H9 (cell line): ENCODE data around the gene CFAP65. TPM values are rescaled to one million over a fixed set of nuclear protein-coding genes. Genes with fewer than 3 reads are reported as not detected.

Experiments used
- DNase-seq: peaks from one replicate; pipeline ENCODE4 v3.0.0-alpha.2; 2017
- H2AFZ ChIP-seq: one replicate; pipeline ENCODE4 v1.6.1; 2013; ENCODE audit warnings: mild to moderate bottlenecking, low read length, control low read depth, moderate library complexity
- H2AK5ac ChIP-seq: 2 replicates; pipeline ENCODE4 v1.6.1; 2013; ENCODE audit warnings: low read length, control low read depth, mixed read lengths; ENCODE audit not compliant: insufficient read length
- H2BK120ac ChIP-seq: one replicate; pipeline ENCODE4 v1.6.1; 2013; ENCODE audit warnings: low read depth, mild to moderate bottlenecking, low read length, control low read depth, inconsistent platforms; ENCODE audit not compliant: poor library complexity, severe bottlenecking
- H2BK12ac ChIP-seq: 2 replicates; pipeline ENCODE4 v1.6.1; 2013; ENCODE audit warnings: low read length, control low read depth, mixed read lengths, low read depth; ENCODE audit not compliant: insufficient read length
- H2BK15ac ChIP-seq: 2 replicates; pipeline ENCODE4 v1.6.1; 2013; ENCODE audit warnings: low read depth, low read length, control low read depth
- H2BK20ac ChIP-seq: one replicate; pipeline ENCODE4 v1.6.1; 2013; ENCODE audit warnings: low read depth, mild to moderate bottlenecking, low read length, control low read depth, inconsistent platforms; ENCODE audit not compliant: poor library complexity, severe bottlenecking
- H2BK5ac ChIP-seq: 2 replicates; pipeline ENCODE4 v1.6.1; 2013; ENCODE audit warnings: low read length, control low read depth, mixed read lengths; ENCODE audit not compliant: insufficient read length
- H3K14ac ChIP-seq: 2 replicates; pipeline ENCODE4 v1.6.1; 2013; ENCODE audit warnings: low read length, control low read depth; ENCODE audit not compliant: insufficient read depth
- H3K18ac ChIP-seq: 2 replicates; pipeline ENCODE4 v1.6.1; 2013; ENCODE audit warnings: low read depth, mild to moderate bottlenecking, mixed read lengths, low read length, control low read depth; ENCODE audit not compliant: insufficient read length
- H3K23ac ChIP-seq: 2 replicates; pipeline ENCODE4 v1.6.1; 2013; ENCODE audit warnings: low read length, control low read depth, mixed read lengths, low read depth; ENCODE audit not compliant: insufficient read length
- H3K23me2 ChIP-seq: 2 replicates; pipeline ENCODE4 v1.6.1; 2013; ENCODE audit warnings: low read depth, mild to moderate bottlenecking, mixed read lengths, low read length, control low read depth; ENCODE audit not compliant: insufficient read length, poor library complexity, severe bottlenecking
- H3K27ac ChIP-seq: 2 replicates; pipeline ENCODE4 v1.5.1; 2013; ENCODE audit warnings: low read length, control low read depth, mixed read lengths, low read depth; ENCODE audit not compliant: insufficient read length
- H3K27me3 ChIP-seq: 2 replicates; pipeline ENCODE4 v1.6.1; 2013; ENCODE audit warnings: low read length, control low read depth, inconsistent platforms; ENCODE audit not compliant: insufficient read depth
- H3K4ac ChIP-seq: 2 replicates; pipeline ENCODE4 v1.6.1; 2013; ENCODE audit warnings: low read depth, mild to moderate bottlenecking, control low read depth, inconsistent platforms, low read length, moderate library complexity
- H3K4me1 ChIP-seq: 2 replicates; pipeline ENCODE4 v1.6.1; 2013; ENCODE audit warnings: low read length, control low read depth, inconsistent platforms; ENCODE audit not compliant: insufficient read depth
- H3K4me2 ChIP-seq: 2 replicates; pipeline ENCODE4 v1.6.1; 2013; ENCODE audit warnings: low read length, control low read depth, mixed read lengths; ENCODE audit not compliant: insufficient read length, insufficient read depth
- H3K56ac ChIP-seq: 2 replicates; pipeline ENCODE4 v1.6.1; 2013; ENCODE audit warnings: low read depth, mild to moderate bottlenecking, mixed read lengths, low read length, control low read depth; ENCODE audit not compliant: insufficient read length
- H3K79me1 ChIP-seq: 2 replicates; pipeline ENCODE4 v1.6.1; 2013; ENCODE audit warnings: low read depth, mild to moderate bottlenecking, moderate library complexity, low read length, control low read depth, inconsistent platforms; ENCODE audit not compliant: insufficient read depth, poor library complexity, severe bottlenecking
- H3K79me2 ChIP-seq: 2 replicates; pipeline ENCODE4 v1.6.1; 2013; ENCODE audit warnings: low read length, control low read depth, inconsistent platforms; ENCODE audit not compliant: insufficient read depth
- H3K9ac ChIP-seq: 2 replicates; pipeline ENCODE4 v1.6.1; 2013; ENCODE audit warnings: low read length, control low read depth, mixed read lengths; ENCODE audit not compliant: insufficient read length; ENCODE audit errors: extremely low read depth
- H3K9me3 ChIP-seq: one replicate; pipeline ENCODE4 v1.6.1; 2013; ENCODE audit warnings: low read depth, low read length, inconsistent platforms; ENCODE audit not compliant: control insufficient read depth
- H3T11ph ChIP-seq: one replicate; pipeline ENCODE4 v1.6.1; 2013; ENCODE audit warnings: mild to moderate bottlenecking, low read length, control low read depth, inconsistent platforms
- H4K20me1 ChIP-seq: one replicate; pipeline ENCODE4 v1.6.1; 2013; ENCODE audit not compliant: control insufficient read depth, insufficient read length, insufficient read depth
- H4K5ac ChIP-seq: 2 replicates; pipeline ENCODE4 v1.6.1; 2013; ENCODE audit warnings: low read depth, mild to moderate bottlenecking, mixed read lengths, low read length, control low read depth; ENCODE audit not compliant: insufficient read length
- H4K8ac ChIP-seq: replicated peaks from 2 replicates; pipeline ENCODE4 v1.6.1; 2013; ENCODE audit warnings: low read length, control low read depth, mixed read lengths, low read depth; ENCODE audit not compliant: insufficient read length
- H4K91ac ChIP-seq: 2 replicates; pipeline ENCODE4 v1.6.1; 2013; ENCODE audit warnings: low read depth, mild to moderate bottlenecking, moderate library complexity, mixed read lengths, low read length, control low read depth; ENCODE audit not compliant: insufficient read length
- H3K27ac Mint-ChIP-seq, 3 experiments: 2 replicates in 2 of 3; 3 replicates in 1 of 3; pipeline ENCODE4 v1.8.0; 2020 to 2021; ENCODE audit warnings: mixed read lengths in 3 of 3, mild to moderate bottlenecking in 1 of 3, moderate library complexity in 1 of 3
- H3K27me3 Mint-ChIP-seq: 2 replicates; pipeline ENCODE4 v1.8.0; 2021; ENCODE audit warnings: low read depth, mild to moderate bottlenecking, moderate library complexity, mixed read lengths
- H3K36me3 Mint-ChIP-seq, 3 experiments: 2 replicates in 2 of 3; 3 replicates in 1 of 3; pipeline ENCODE4 v1.8.0; 2020 to 2021; ENCODE audit warnings: low read depth in 3 of 3, mixed read lengths in 3 of 3; ENCODE audit not compliant: insufficient read depth in 1 of 3
- H3K4me1 Mint-ChIP-seq, 2 experiments: 2 replicates each; pipeline ENCODE4 v1.8.0; 2020; ENCODE audit warnings: mixed read lengths in 2 of 2
- H3K4me3 Mint-ChIP-seq, 2 experiments: 2 replicates in 1 of 2; 3 replicates in 1 of 2; pipeline ENCODE4 v1.8.0; 2020 to 2021; ENCODE audit warnings: mild to moderate bottlenecking in 2 of 2, mixed read lengths in 2 of 2, moderate library complexity in 1 of 2
- H3K9me3 Mint-ChIP-seq, 2 experiments: 2 replicates in 1 of 2; 3 replicates in 1 of 2; pipeline ENCODE4 v1.8.0; 2020; ENCODE audit warnings: mild to moderate bottlenecking in 2 of 2, mixed read lengths in 2 of 2, moderate library complexity in 1 of 2
- WGBS: extraction: QIAGEN DNeasy Blood & Tissue Kit; methylation state at CpG from one replicate; pipeline ENCODE4 v1.1.7; 2013; ENCODE audit warnings: missing lambda C conversion rate, low lambda C conversion rate, mixed read lengths; ENCODE audit not compliant: insufficient read length; ENCODE audit errors: extremely low coverage; 5-methylcytosine and 5-hydroxymethylcytosine counted together
- total RNA-seq: library from RNA; stranded (reverse); gene quantifications from 2 replicates; pipeline ENCODE4 v1.2.1, GENCODE V29; 2021
- TF ChIP-seq, protein P1 (sequence below): fragments of 200-600 bp; sonication (generic); conservative IDR thresholded peaks from 3 replicates; pipeline ENCODE4 v1.8.0; 2021; ENCODE audit warnings: antibody characterized with exemption, mild to moderate bottlenecking

CFAP65 gene
- total RNA-seq, 1 experiment from 2014 or later = 0.20 TPM

DNA sequence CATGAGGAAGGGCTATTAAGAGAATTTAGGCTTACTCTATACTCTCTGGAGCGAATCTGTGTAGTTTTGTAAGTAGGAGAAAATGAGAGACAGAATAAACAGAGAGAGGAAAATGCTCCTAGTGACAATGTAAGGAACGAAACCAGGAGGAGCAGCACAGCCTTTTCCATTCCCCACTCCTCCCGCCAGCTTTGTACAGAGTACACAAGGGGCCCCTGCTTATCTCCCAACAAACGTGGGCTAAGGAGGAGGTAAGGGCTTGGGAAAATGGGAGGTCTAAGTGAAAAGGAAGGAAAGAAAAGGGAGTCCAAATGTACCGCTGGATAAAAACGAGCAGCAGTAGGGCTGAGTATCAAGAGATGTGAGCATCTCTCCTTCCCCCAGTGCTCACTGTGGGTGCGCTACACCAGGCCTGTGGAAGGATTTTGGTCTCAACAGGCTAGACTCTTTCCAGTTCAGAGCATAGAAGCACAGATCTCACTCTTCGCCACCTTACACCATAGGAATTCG is 31.5 kb upstream of the CFAP65 start:
- H3K79me1 ChIP-seq = no peaks in the 10 kb centered on the region
- no peaks in the 10 kb centered on the region for H3K23me2 ChIP-seq
- H2AFZ ChIP-seq = no peak overlapping the region
- peaks cover 2% of the 10 kb centered on the region for H3K27me3 Mint-ChIP-seq
- no peak overlapping the region for H3K9ac ChIP-seq
- H3K4me1 Mint-ChIP-seq = peaks cover 5 to 7% of the 10 kb centered on the region in 2 experiments
- H3K18ac ChIP-seq = no peak overlapping the region
- no peak overlapping the region for H2BK5ac ChIP-seq
- H3K27ac Mint-ChIP-seq = no peak overlapping the region; a peak in 1 of 7 replicates
- H3K27me3 ChIP-seq = no peaks in the 10 kb centered on the region
- H2AK5ac ChIP-seq = no peak overlapping the region
- H3K23ac ChIP-seq = no peak overlapping the region
- WGBS = no CpG with 5 or more reads among the region's 9 CpGs
- H3K56ac ChIP-seq = no peak overlapping the region
- H3K4me1 ChIP-seq = no peaks in the 10 kb centered on the region
- TF ChIP-seq, protein P1, sequence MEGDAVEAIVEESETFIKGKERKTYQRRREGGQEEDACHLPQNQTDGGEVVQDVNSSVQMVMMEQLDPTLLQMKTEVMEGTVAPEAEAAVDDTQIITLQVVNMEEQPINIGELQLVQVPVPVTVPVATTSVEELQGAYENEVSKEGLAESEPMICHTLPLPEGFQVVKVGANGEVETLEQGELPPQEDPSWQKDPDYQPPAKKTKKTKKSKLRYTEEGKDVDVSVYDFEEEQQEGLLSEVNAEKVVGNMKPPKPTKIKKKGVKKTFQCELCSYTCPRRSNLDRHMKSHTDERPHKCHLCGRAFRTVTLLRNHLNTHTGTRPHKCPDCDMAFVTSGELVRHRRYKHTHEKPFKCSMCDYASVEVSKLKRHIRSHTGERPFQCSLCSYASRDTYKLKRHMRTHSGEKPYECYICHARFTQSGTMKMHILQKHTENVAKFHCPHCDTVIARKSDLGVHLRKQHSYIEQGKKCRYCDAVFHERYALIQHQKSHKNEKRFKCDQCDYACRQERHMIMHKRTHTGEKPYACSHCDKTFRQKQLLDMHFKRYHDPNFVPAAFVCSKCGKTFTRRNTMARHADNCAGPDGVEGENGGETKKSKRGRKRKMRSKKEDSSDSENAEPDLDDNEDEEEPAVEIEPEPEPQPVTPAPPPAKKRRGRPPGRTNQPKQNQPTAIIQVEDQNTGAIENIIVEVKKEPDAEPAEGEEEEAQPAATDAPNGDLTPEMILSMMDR = no peak
- DNase-seq = no peak
- H2BK120ac ChIP-seq = no peak overlapping the region
- no peak overlapping the region for H3K4me3 Mint-ChIP-seq
- H4K8ac ChIP-seq = no peak overlapping the region
- H3K36me3 Mint-ChIP-seq = peaks cover 0 to 18% (median 0%) of the 10 kb centered on the region in 3 experiments; a peak in 3 of 7 replicates
- H4K5ac ChIP-seq = no peak overlapping the region
- no peak overlapping the region for H3K4me2 ChIP-seq
- no peaks in the 10 kb centered on the region for H3K9me3 Mint-ChIP-seq
- H4K91ac ChIP-seq = no peak overlapping the region
- H3T11ph ChIP-seq = no peak overlapping the region
- no peak overlapping the region for H2BK20ac ChIP-seq
- no peak overlapping the region for H3K4ac ChIP-seq
- no peaks in the 10 kb centered on the region for H4K20me1 ChIP-seq
- no peak overlapping the region for H3K27ac ChIP-seq
- H3K14ac ChIP-seq = no peak overlapping the region
- H2BK12ac ChIP-seq = no peak overlapping the region
- no peaks in the 10 kb centered on the region for H3K79me2 ChIP-seq
- no peak overlapping the region for H2BK15ac ChIP-seq
- H3K9me3 ChIP-seq = no peaks in the 10 kb centered on the region
